Endothelial cell (in vitro differentiated cells): Measurements from ENCODE around the gene FOXK1. TPM values are rescaled to one million over a fixed set of nuclear protein-coding genes. Genes with fewer than 3 reads are reported as not detected.
"Not testable (repeated sequence)": the region's sequence is repeated elsewhere in the genome, so short reads cannot be mapped to it uniquely, and the experiment has no call there.

ENCODE experiments used
- DNase-seq: peaks from one replicate; pipeline ENCODE4 v3.0.0; 2021; ENCODE audit warnings: low spot score
- H3K27ac Mint-ChIP-seq: one replicate; pipeline ENCODE4 v1.8.0; 2021; ENCODE audit warnings: mixed read lengths, inconsistent platforms; ENCODE audit not compliant: unreplicated experiment
- H3K27me3 Mint-ChIP-seq: one replicate; pipeline ENCODE4 v1.8.0; 2021; ENCODE audit warnings: mild to moderate bottlenecking, moderate library complexity, mixed read lengths, inconsistent platforms; ENCODE audit not compliant: unreplicated experiment
- H3K36me3 Mint-ChIP-seq: one replicate; pipeline ENCODE4 v1.8.0; 2021; ENCODE audit warnings: mild to moderate bottlenecking, low read depth, mixed read lengths, inconsistent platforms; ENCODE audit not compliant: unreplicated experiment
- H3K4me1 Mint-ChIP-seq: one replicate; pipeline ENCODE4 v1.8.0; 2021; ENCODE audit warnings: mild to moderate bottlenecking, mixed read lengths, inconsistent platforms; ENCODE audit not compliant: unreplicated experiment
- H3K4me3 Mint-ChIP-seq: one replicate; pipeline ENCODE4 v1.8.0; 2021; ENCODE audit warnings: mild to moderate bottlenecking, mixed read lengths, inconsistent platforms; ENCODE audit not compliant: unreplicated experiment
- H3K9me3 Mint-ChIP-seq: one replicate; pipeline ENCODE4 v1.8.0; 2021; ENCODE audit warnings: mixed read lengths, inconsistent platforms; ENCODE audit not compliant: unreplicated experiment
- total RNA-seq: library from RNA; stranded (reverse); fragmentation: NEBNext Ultra II Directional; extraction: Animal tissue kit (Norgen Biotek cat#: 25700); gene quantifications from one replicate; pipeline ENCODE4 v1.2.1, GENCODE V29; 2021; ENCODE audit not compliant: unreplicated experiment
- TF ChIP-seq, protein P1 (sequence below): fragments of 200-600 bp; sonication (generic); IDR thresholded peaks from one replicate; pipeline ENCODE4 v1.5.0; 2021; ENCODE audit warnings: antibody characterized with exemption; ENCODE audit not compliant: unreplicated experiment

FOXK1 gene
- total RNA-seq, 1 donor from 2014 or later, result 73.8 TPM

GRCh38 chr7:4665661-4666060 lies 16.4 kb upstream of the FOXK1 start:
- TF ChIP-seq, protein P1, sequence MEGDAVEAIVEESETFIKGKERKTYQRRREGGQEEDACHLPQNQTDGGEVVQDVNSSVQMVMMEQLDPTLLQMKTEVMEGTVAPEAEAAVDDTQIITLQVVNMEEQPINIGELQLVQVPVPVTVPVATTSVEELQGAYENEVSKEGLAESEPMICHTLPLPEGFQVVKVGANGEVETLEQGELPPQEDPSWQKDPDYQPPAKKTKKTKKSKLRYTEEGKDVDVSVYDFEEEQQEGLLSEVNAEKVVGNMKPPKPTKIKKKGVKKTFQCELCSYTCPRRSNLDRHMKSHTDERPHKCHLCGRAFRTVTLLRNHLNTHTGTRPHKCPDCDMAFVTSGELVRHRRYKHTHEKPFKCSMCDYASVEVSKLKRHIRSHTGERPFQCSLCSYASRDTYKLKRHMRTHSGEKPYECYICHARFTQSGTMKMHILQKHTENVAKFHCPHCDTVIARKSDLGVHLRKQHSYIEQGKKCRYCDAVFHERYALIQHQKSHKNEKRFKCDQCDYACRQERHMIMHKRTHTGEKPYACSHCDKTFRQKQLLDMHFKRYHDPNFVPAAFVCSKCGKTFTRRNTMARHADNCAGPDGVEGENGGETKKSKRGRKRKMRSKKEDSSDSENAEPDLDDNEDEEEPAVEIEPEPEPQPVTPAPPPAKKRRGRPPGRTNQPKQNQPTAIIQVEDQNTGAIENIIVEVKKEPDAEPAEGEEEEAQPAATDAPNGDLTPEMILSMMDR, result no peak
- peaks cover 2% of the 10 kb centered on the region for H3K36me3 Mint-ChIP-seq
- DNase-seq, result no peak
- no peak overlapping the region for H3K4me3 Mint-ChIP-seq
- H3K9me3 Mint-ChIP-seq, result peaks cover 2% of the 10 kb centered on the region
- H3K4me1 Mint-ChIP-seq, result peaks cover 3% of the 10 kb centered on the region
- no peaks in the 10 kb centered on the region for H3K27me3 Mint-ChIP-seq
- H3K27ac Mint-ChIP-seq, result no peak overlapping the region

DNA sequence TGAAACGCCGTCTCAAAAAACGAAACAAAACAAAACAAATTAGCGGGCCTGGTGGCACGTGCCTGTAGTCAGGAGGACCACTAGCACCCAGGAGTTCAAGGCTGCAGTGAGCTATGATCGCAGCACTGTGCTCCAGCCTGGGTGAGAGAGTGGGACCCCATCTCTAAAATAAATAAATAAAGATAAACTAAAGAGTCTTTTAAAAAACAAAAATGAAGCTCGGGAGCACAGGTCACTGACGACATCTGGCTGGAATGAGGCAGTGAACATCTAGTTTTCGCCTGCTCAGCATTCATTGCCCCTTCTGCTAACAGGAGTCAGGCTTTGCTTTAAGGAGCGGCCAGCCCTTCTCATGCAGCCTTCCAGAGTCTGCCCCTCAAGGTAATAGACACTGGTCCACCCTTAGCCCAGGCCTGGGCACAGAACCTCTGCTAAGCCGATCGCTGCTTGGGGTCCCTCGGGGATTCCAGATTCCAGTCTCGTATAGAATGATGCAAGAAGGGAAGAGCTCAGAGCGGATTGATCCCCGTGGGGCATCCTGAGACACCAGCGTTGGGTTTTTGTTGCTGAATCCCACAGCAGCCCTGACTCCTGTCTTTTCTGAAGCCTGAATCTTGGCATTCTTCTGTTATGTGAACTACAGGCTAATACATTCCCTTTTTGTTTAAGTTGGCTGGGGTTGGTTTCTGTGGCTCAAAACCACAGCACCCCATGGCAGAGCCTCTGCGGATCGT lies 14.2 kb upstream of the FOXK1 start:
- Mint-ChIP-seq H3K9me3 (peaks cover 14% of the 10 kb centered on the region), H3K4me3 (no peak overlapping the region), H3K27me3 (peaks cover 5% of the 10 kb centered on the region), H3K27ac (no peak overlapping the region), H3K36me3 (peaks cover 8% of the 10 kb centered on the region), H3K4me1 (peaks cover 3% of the 10 kb centered on the region)
- no peak for DNase-seq
- TF ChIP-seq, protein P1, result no peak

DNA sequence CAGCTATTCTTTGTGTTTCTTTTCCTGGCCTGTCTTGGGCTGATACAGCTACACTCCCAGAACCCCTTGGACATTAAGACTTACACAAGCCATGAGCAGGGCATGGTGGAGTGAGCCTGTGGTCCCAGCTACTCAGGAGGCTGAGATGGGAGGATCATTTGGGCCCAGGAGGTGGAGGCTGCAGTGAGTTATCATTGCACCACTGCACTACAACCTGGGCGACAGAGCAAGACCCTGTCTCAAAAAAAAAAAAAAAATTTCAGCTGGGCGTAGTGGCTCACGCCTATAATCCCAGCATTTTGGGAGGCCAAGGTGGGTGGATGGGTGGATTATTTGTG lies 13.6 kb upstream of the FOXK1 start:
- H3K4me1 Mint-ChIP-seq, result peaks cover 3% of the 10 kb centered on the region
- H3K27ac Mint-ChIP-seq, result no peak overlapping the region

GRCh38 chr7:4670791-4671190 lies 11.3 kb upstream of the FOXK1 start:
- peaks cover 15% of the 10 kb centered on the region for H3K9me3 Mint-ChIP-seq
- H3K27ac Mint-ChIP-seq, result no peak overlapping the region
- no peak overlapping the region for H3K4me3 Mint-ChIP-seq
- H3K27me3 Mint-ChIP-seq, result peaks cover 5% of the 10 kb centered on the region
- TF ChIP-seq, protein P1, result no peak
- H3K36me3 Mint-ChIP-seq, result peaks cover 8% of the 10 kb centered on the region
- H3K4me1 Mint-ChIP-seq, result no peaks in the 10 kb centered on the region
- no peak for DNase-seq

More for the DNA sequence above, 13.6 kb upstream of the FOXK1 start:
- no peak overlapping the region for H3K4me3 Mint-ChIP-seq
- TF ChIP-seq, protein P1, result no peak
- peaks cover 5% of the 10 kb centered on the region for H3K27me3 Mint-ChIP-seq
- peaks cover 15% of the 10 kb centered on the region for H3K9me3 Mint-ChIP-seq
- peaks cover 8% of the 10 kb centered on the region for H3K36me3 Mint-ChIP-seq
- no peak for DNase-seq

- TF ChIP-seq, protein P1, result no peak
- peaks cover 11% of the 10 kb centered on the region for H3K9me3 Mint-ChIP-seq
- no peak overlapping the region for H3K27ac Mint-ChIP-seq
- H3K4me1 Mint-ChIP-seq, result no peaks in the 10 kb centered on the region
- H3K36me3 Mint-ChIP-seq, result peaks cover 10% of the 10 kb centered on the region
- no peak overlapping the region for H3K4me3 Mint-ChIP-seq
- no peak for DNase-seq
- H3K27me3 Mint-ChIP-seq, result peaks cover 5% of the 10 kb centered on the region
These were observed 6.2 kb upstream of the FOXK1 start for GRCh38 chr7:4675771-4676367.

GRCh38 chr7:4677518-4677917 lies 4.6 kb upstream of the FOXK1 start:
- not testable (repeated sequence) for H3K27me3 Mint-ChIP-seq, H3K36me3 Mint-ChIP-seq, H3K27ac Mint-ChIP-seq, H3K4me1 Mint-ChIP-seq, DNase-seq, H3K9me3 Mint-ChIP-seq, H3K4me3 Mint-ChIP-seq
